WI38 (cell line): ENCODE results near the gene FLT3.

Source experiments
- H3K4me3 ChIP-seq: 2 replicates; pipeline ENCODE4 v1.5.1; 2011; ENCODE audit warnings: low read depth, mild to moderate bottlenecking, control low read depth, low read length
- CTCF ChIP-seq: IDR thresholded peaks from 2 replicates; pipeline ENCODE4 v1.5.1; 2012; ENCODE audit warnings: low read depth, mild to moderate bottlenecking, control low read depth, low read length

FLT3 gene

GRCh38 chr13:28137596-28137995, 37.2 kb upstream of the FLT3 start:
- TF ChIP-seq CTCF, result no peak
- H3K4me3 ChIP-seq, result peak overlapping the region; percentile 92

GRCh38 chr13:28136916-28137315, 36.5 kb upstream of the FLT3 start:
- H3K4me3 ChIP-seq, result peak overlapping the region; percentile 92

GRCh38 chr13:28131646-28132045, 31.3 kb upstream of the FLT3 start:
- TF ChIP-seq CTCF, result no peak

More at GRCh38 chr13:28136916-28137315, 36.5 kb upstream of the FLT3 start:
- no peak for TF ChIP-seq CTCF

GRCh38 chr13:28129911-28130693, 29.7 kb upstream of the FLT3 start:
- TF ChIP-seq CTCF, result no peak
- H3K4me3 ChIP-seq, result no peak overlapping the region

More at GRCh38 chr13:28131646-28132045, 31.3 kb upstream of the FLT3 start:
- H3K4me3 ChIP-seq, result no peak overlapping the region

GRCh38 chr13:28128926-28129325, 28.6 kb upstream of the FLT3 start:
- no peak for TF ChIP-seq CTCF
- H3K4me3 ChIP-seq, result no peak overlapping the region

- H3K4me3 ChIP-seq, result no peak overlapping the region
- TF ChIP-seq CTCF, result no peak
Measured at GRCh38 chr13:28128030-28128429, 27.7 kb upstream of the FLT3 start.

GRCh38 chr13:28121224-28121623, 20.8 kb upstream of the FLT3 start:
- no peak for TF ChIP-seq CTCF
- H3K4me3 ChIP-seq, result no peak overlapping the region
